Keratinocyte (primary cell): Measurements from ENCODE around the gene RARA.

Experiments used
- EZH2 ChIP-seq: IDR thresholded peaks from one replicate; pipeline ENCODE4 v1.6.1; 2012; ENCODE audit warnings: inconsistent platforms, mild to moderate bottlenecking, low read length, moderate library complexity
- TF ChIP-seq, protein P1 (sequence below), 3 experiments: IDR thresholded peaks in 1 of 3; conservative IDR thresholded peaks in 1 of 3; optimal IDR thresholded peaks in 1 of 3; 2 replicates in 2 of 3; 3 replicates in 1 of 3; pipeline versions ENCODE3 to v1.5.1; 2011; ENCODE audit warnings: low read length in 3 of 3, mild to moderate bottlenecking in 3 of 3, moderate library complexity in 2 of 3, control low read depth in 1 of 3, inconsistent platforms in 1 of 3; ENCODE audit not compliant: insufficient read depth in 2 of 3; ENCODE audit errors: extremely low read depth in 1 of 3

DNA sequence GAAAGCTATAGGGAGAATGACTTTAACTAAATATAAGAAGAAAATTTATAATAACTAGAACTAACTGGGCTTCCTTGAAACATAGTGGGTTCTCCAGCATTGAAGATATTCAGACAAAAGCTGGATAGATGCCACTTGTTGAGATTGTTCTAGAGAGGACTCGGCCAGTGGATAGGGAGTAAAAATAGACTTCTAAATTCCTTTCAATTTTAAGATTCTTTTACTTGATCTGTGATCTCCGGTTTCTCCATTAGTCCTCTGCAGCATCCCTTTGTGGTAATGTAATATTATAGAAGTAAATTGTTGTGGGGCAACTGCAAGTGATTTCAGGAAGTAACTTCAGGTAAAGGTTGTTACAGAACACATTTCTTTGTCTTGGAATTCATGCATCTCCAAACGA, 10.3 kb upstream of the RARA start:
- TF ChIP-seq, protein P1, sequence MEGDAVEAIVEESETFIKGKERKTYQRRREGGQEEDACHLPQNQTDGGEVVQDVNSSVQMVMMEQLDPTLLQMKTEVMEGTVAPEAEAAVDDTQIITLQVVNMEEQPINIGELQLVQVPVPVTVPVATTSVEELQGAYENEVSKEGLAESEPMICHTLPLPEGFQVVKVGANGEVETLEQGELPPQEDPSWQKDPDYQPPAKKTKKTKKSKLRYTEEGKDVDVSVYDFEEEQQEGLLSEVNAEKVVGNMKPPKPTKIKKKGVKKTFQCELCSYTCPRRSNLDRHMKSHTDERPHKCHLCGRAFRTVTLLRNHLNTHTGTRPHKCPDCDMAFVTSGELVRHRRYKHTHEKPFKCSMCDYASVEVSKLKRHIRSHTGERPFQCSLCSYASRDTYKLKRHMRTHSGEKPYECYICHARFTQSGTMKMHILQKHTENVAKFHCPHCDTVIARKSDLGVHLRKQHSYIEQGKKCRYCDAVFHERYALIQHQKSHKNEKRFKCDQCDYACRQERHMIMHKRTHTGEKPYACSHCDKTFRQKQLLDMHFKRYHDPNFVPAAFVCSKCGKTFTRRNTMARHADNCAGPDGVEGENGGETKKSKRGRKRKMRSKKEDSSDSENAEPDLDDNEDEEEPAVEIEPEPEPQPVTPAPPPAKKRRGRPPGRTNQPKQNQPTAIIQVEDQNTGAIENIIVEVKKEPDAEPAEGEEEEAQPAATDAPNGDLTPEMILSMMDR (optimal IDR thresholded peaks at IDR 0.05 in 1 of 3, IDR thresholded peaks at IDR 0.05 in 1 of 3, conservative IDR thresholded peaks at IDR 0.05 in 1 of 3; ENCODE audit: extremely low read depth in 1 of 3, insufficient read depth in 2 of 3, low read length in 3 of 3): no peak
- TF ChIP-seq EZH2: no peak
